Astrocyte (in vitro differentiated cells and primary cell): ENCODE results near the gene TBC1D5. TPM values are rescaled to one million over a fixed set of nuclear protein-coding genes. Genes with fewer than 3 reads are reported as not detected.

ENCODE experiments used
- DNase-seq: peaks from one replicate; pipeline ENCODE4 v3.0.0-alpha.2; 2010; ENCODE audit warnings: low read depth
- FAIRE-seq: peaks from 2 replicates; lab custom pipeline; 2011; peaks lifted over from hg19 to GRCh38; lab: Jason Lieb, UNC
- H2AFZ ChIP-seq: 2 replicates; pipeline ENCODE4 v1.6.0; 2012; ENCODE audit warnings: low read depth, low read length, inconsistent platforms
- H3K27ac ChIP-seq: 2 replicates; pipeline ENCODE4 v1.5.1; 2011; ENCODE audit warnings: low read depth, low read length, inconsistent platforms
- H3K27me3 ChIP-seq: 2 replicates; pipeline ENCODE4 v1.6.0; 2011; ENCODE audit warnings: low read length, inconsistent platforms; ENCODE audit not compliant: insufficient read depth
- H3K36me3 ChIP-seq: 2 replicates; pipeline ENCODE4 v1.5.1; 2011; ENCODE audit warnings: low read length, inconsistent platforms; ENCODE audit not compliant: insufficient read depth
- H3K4me1 ChIP-seq: 2 replicates; pipeline ENCODE4 v1.5.1; 2011; ENCODE audit warnings: low read length, inconsistent platforms; ENCODE audit not compliant: insufficient read depth
- H3K4me2 ChIP-seq: 2 replicates; pipeline ENCODE4 v1.6.0; 2012; ENCODE audit warnings: low read length, inconsistent platforms
- H3K4me3 ChIP-seq: 2 replicates; pipeline ENCODE4 v1.5.1; 2011; ENCODE audit warnings: low read depth, mild to moderate bottlenecking, low read length, inconsistent platforms; ENCODE audit not compliant: insufficient read depth
- H3K79me2 ChIP-seq: 2 replicates; pipeline ENCODE4 v1.6.0; 2012; ENCODE audit warnings: mild to moderate bottlenecking, low read length, inconsistent platforms; ENCODE audit not compliant: insufficient read depth
- H3K9ac ChIP-seq: 2 replicates; pipeline ENCODE4 v1.6.0; 2012; ENCODE audit warnings: mild to moderate bottlenecking, low read length, inconsistent platforms
- H3K9me3 ChIP-seq: 2 replicates; pipeline ENCODE4 v1.5.1; 2012; ENCODE audit warnings: low read depth, mild to moderate bottlenecking, low read length, inconsistent platforms; ENCODE audit not compliant: insufficient read depth
- H4K20me1 ChIP-seq: 2 replicates; pipeline ENCODE4 v1.6.0; 2012; ENCODE audit warnings: low read length, inconsistent platforms; ENCODE audit not compliant: insufficient read depth
- H3K27ac Mint-ChIP-seq: one replicate; pipeline ENCODE4 v1.8.0; 2021; ENCODE audit warnings: mild to moderate bottlenecking, mixed read lengths; ENCODE audit not compliant: unreplicated experiment
- H3K27me3 Mint-ChIP-seq: one replicate; pipeline ENCODE4 v1.8.0; 2021; ENCODE audit warnings: low read depth, mixed read lengths; ENCODE audit not compliant: unreplicated experiment
- H3K36me3 Mint-ChIP-seq: one replicate; pipeline ENCODE4 v1.8.0; 2021; ENCODE audit warnings: low read depth, mixed read lengths; ENCODE audit not compliant: unreplicated experiment
- H3K4me1 Mint-ChIP-seq: one replicate; pipeline ENCODE4 v1.8.0; 2021; ENCODE audit warnings: low read depth, mixed read lengths; ENCODE audit not compliant: unreplicated experiment
- H3K4me3 Mint-ChIP-seq: one replicate; pipeline ENCODE4 v1.8.0; 2021; ENCODE audit warnings: mild to moderate bottlenecking, moderate library complexity, mixed read lengths; ENCODE audit not compliant: unreplicated experiment
- H3K9me3 Mint-ChIP-seq: one replicate; pipeline ENCODE4 v1.8.0; 2021; ENCODE audit warnings: mild to moderate bottlenecking, mixed read lengths; ENCODE audit not compliant: unreplicated experiment
- CTCF ChIP-seq: IDR thresholded peaks from 2 replicates; pipeline ENCODE4 v1.5.1; 2011; ENCODE audit warnings: low read depth, mild to moderate bottlenecking, inconsistent platforms, low read length, moderate library complexity; ENCODE audit not compliant: insufficient read depth
- EZH2 ChIP-seq: IDR thresholded peaks from 2 replicates; pipeline ENCODE4 v1.6.1; 2012; ENCODE audit warnings: mild to moderate bottlenecking, low read length, inconsistent platforms; ENCODE audit not compliant: insufficient read depth
- total RNA-seq: library from RNA; stranded (reverse); gene quantifications from 2 replicates; pipeline ENCODE4 v1.2.1, GENCODE V29; 2021

The TBC1D5 gene
- total RNA-seq, 1 donor from 2014 or later: 23.0 TPM

DNA sequence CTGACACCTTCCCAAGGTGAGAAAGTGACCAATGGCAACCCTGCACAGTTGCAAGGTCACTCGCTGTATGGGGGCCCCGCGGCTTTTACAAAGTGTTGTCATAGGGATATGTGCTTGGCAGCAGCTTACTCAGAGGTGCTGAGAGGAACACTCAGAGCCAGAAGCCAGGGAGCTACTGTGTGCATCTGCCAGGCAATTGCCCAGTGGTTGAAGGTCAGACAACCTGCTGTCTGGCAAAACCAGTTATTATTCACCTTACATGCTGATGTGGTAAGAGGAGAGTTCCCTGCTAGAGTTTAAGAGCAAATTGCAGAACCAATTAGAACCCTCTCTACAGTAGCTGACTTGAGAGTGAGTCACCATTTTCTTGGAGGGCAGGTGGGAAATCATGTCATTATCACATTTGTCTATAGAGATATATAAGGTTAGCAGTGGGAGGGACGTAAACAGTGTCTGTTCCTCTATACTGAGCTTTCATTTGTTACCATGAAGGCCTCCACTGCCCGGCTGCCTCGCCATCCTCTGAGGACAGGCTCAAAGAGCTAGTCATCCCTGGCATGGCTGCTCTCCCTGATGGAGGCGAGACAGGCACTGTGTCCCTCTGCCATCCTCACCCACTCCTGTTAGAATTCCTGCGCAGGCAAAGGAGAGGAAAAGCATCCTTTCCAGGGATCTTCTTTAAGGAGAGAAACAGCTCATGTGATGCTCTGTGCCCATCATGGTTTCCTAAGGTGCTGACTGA lies 583.3 kb downstream of the TBC1D5 start:
- no peaks in the 10 kb centered on the region for H3K27me3 ChIP-seq
- H3K4me2 ChIP-seq: no peak overlapping the region
- H3K27ac ChIP-seq: no peak overlapping the region
- DNase-seq (peak; percentile 21), FAIRE-seq (no peak)
- Mint-ChIP-seq H3K9me3 (peaks cover 2% of the 10 kb centered on the region), H3K4me1 (peaks cover 11% of the 10 kb centered on the region), H3K27me3 (no peaks in the 10 kb centered on the region), H3K36me3 (peaks cover 11% of the 10 kb centered on the region), H3K27ac (no peak overlapping the region), H3K4me3 (no peak overlapping the region)
- no peaks in the 10 kb centered on the region for H3K36me3 ChIP-seq
- no peak overlapping the region for H3K9ac ChIP-seq
- H3K79me2 ChIP-seq: no peaks in the 10 kb centered on the region
- no peaks in the 10 kb centered on the region for H4K20me1 ChIP-seq
- no peak overlapping the region for H2AFZ ChIP-seq
- peaks cover 18% of the 10 kb centered on the region for H3K4me1 ChIP-seq
- no peak for TF ChIP-seq CTCF
- TF ChIP-seq EZH2: no peak
- H3K9me3 ChIP-seq: no peaks in the 10 kb centered on the region
- no peak overlapping the region for H3K4me3 ChIP-seq

- Mint-ChIP-seq H3K27me3 (no peaks in the 10 kb centered on the region), H3K9me3 (peaks cover 1% of the 10 kb centered on the region), H3K36me3 (peaks cover 21% of the 10 kb centered on the region), H3K4me3 (no peak overlapping the region), H3K4me1 (peaks cover 11% of the 10 kb centered on the region), H3K27ac (peak overlapping the region; percentile 43)
- Histone ChIP-seq H3K4me1 (peaks cover 18% of the 10 kb centered on the region), H3K9ac (peak overlapping the region; percentile 45), H3K36me3 (no peaks in the 10 kb centered on the region), H4K20me1 (no peaks in the 10 kb centered on the region), H3K27ac (peak overlapping the region; percentile 44), H3K4me3 (no peak overlapping the region), H3K79me2 (no peaks in the 10 kb centered on the region), H3K4me2 (peak overlapping the region; percentile 70), H3K9me3 (no peaks in the 10 kb centered on the region), H2AFZ (no peak overlapping the region), H3K27me3 (no peaks in the 10 kb centered on the region)
- TF ChIP-seq EZH2 (no peak), CTCF (no peak)
- FAIRE-seq (no peak), DNase-seq (no peak)
Measured at GRCh38 chr3:17157713-17158112, 584.7 kb downstream of the TBC1D5 start.

DNA sequence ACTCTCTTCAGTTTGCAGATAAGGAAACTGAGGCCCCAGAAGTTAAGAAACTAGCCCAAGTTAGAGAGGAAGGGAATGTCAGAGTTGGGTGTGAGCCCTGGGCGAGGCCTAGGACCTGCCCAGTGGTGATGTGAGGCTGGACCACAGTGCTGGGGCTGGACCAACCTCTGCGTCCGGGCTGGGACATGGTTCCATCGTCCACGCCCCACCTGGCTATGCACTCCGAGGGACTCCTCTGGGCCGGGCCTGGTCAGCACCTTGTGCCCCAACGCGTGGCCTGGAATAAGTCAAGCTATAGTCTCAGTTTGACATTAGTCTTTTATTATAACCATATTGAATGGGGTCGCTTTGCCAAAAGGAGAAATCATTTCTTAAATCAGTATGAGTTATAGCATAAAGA lies 585.6 kb downstream of the TBC1D5 start:
- Histone ChIP-seq H3K9me3 (no peaks in the 10 kb centered on the region), H3K4me3 (no peak overlapping the region), H3K36me3 (no peaks in the 10 kb centered on the region), H3K79me2 (no peaks in the 10 kb centered on the region), H2AFZ (no peak overlapping the region), H3K4me1 (peaks cover 18% of the 10 kb centered on the region), H4K20me1 (no peaks in the 10 kb centered on the region), H3K9ac (no peak overlapping the region), H3K4me2 (no peak overlapping the region), H3K27ac (no peak overlapping the region), H3K27me3 (no peaks in the 10 kb centered on the region)
- DNase-seq (no peak), FAIRE-seq (no peak)
- peaks cover 23% of the 10 kb centered on the region for H3K36me3 Mint-ChIP-seq
- H3K27ac Mint-ChIP-seq: no peak overlapping the region
- no peak for TF ChIP-seq CTCF
- no peak for TF ChIP-seq EZH2
- peaks cover 2% of the 10 kb centered on the region for H3K9me3 Mint-ChIP-seq
- peaks cover 11% of the 10 kb centered on the region for H3K4me1 Mint-ChIP-seq
- H3K27me3 Mint-ChIP-seq: no peaks in the 10 kb centered on the region
- H3K4me3 Mint-ChIP-seq: no peak overlapping the region
